Thyroid gland (tissue), 4 donors: ENCODE data around the gene OTOF. TPM values are rescaled to one million over a fixed set of nuclear protein-coding genes. Genes with fewer than 3 reads are reported as not detected.

Source experiments
- DNase-seq, 2 donors: peaks; one replicate each; pipeline ENCODE4 v3.0.0-alpha.2; 2019
- H3K27ac ChIP-seq, 3 donors: fragments of 200-600 bp; sonication (generic); 1 replicate in 2 of 3; 2 replicates in 1 of 3; pipeline ENCODE4 v1.5.1; 2016 to 2019; ENCODE audit warnings: mild to moderate bottlenecking in 1 of 3, moderate library complexity in 1 of 3
- H3K27me3 ChIP-seq: fragments of 200-600 bp; sonication (generic); one replicate; pipeline ENCODE4 v1.5.1; 2019
- H3K36me3 ChIP-seq, 2 donors: fragments of 200-600 bp; sonication (generic); one replicate each; pipeline ENCODE4 v1.5.1; 2016 to 2019
- H3K4me1 ChIP-seq, 2 donors: fragments of 200-600 bp; sonication (generic); one replicate each; pipeline ENCODE4 v1.5.1; 2017 to 2019
- H3K4me3 ChIP-seq, 3 donors: fragments of 200-600 bp; sonication (generic); replicated peaks in 1 of 3; 1 replicate in 2 of 3; 2 replicates in 1 of 3; pipeline ENCODE4 v1.5.1; 2016; ENCODE audit warnings: mild to moderate bottlenecking in 1 of 3
- H3K9me3 ChIP-seq: fragments of 200-600 bp; sonication (generic); one replicate; pipeline ENCODE4 v1.5.1; 2017
- POLR2A ChIP-seq, 2 donors: fragments of 450-650 bp; IDR thresholded peaks; one replicate each; pipeline ENCODE4 v1.6.1; 2017; ENCODE audit warnings: antibody characterized with exemption in 2 of 2, mild to moderate bottlenecking in 2 of 2, moderate library complexity in 1 of 2
- WGBS, 2 donors: methylation state at CpG; one replicate each; pipeline ENCODE4 v1.1.5; 2017; 5-methylcytosine and 5-hydroxymethylcytosine counted together
- intact Hi-C: fragments of 100-400 bp; cut with DNase I; formaldehyde crosslinking; loops from one replicate; pipeline ENCODE4 v1.15.1; 2023
- total RNA-seq, 4 donors: library from RNA; depleted of rRNA; stranded (reverse); fragments of >200 nt; gene quantifications; one replicate each; pipeline ENCODE4 v1.2.3, GENCODE V29; 2016
- TF ChIP-seq, protein P1 (sequence below), 6 experiments: fragments of 200-600 bp in 3 of 6; fragments of 450-650 bp in 3 of 6; sonication (generic) in 3 of 6; IDR thresholded peaks; one replicate each; pipeline ENCODE4 v1.5.1; 2016 to 2019; ENCODE audit warnings: antibody characterized with exemption in 6 of 6, mild to moderate bottlenecking in 2 of 6, inconsistent platforms in 1 of 6, moderate library complexity in 1 of 6

OTOF gene
- total RNA-seq, 4 donors from 2014 or later = 0.67 TPM; not detected in 3

DNA sequence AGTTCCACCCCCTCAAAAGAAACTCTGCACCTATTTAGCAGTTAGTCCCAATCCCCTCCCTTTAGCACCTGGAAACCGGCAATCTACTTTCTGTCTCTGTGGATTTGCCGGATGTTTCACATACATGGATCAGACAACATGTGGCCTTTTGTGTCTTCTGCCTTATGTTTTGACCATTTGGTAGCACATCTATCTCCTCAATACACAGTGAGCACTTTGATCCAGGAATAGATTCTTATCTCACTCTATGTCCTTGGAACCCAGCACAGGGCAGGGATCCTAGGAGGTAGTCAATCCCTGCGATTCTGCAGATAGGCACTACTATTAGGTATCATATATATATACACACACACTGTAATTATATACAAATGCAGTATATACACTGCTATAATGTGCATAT is 3.8 kb upstream of the OTOF start:
- Histone ChIP-seq H3K4me1 (peaks cover 0 to 5% of the 10 kb centered on the region in 2 donors), H3K9me3 (no peaks in the 10 kb centered on the region), H3K27ac (no peak overlapping the region), H3K4me3 (no peak overlapping the region), H3K27me3 (no peaks in the 10 kb centered on the region), H3K36me3 (no peaks in the 10 kb centered on the region)
- WGBS, 2 donors = 96 to 99% methylated on average over 3 of the region's 3 CpGs
- TF ChIP-seq, protein P1, sequence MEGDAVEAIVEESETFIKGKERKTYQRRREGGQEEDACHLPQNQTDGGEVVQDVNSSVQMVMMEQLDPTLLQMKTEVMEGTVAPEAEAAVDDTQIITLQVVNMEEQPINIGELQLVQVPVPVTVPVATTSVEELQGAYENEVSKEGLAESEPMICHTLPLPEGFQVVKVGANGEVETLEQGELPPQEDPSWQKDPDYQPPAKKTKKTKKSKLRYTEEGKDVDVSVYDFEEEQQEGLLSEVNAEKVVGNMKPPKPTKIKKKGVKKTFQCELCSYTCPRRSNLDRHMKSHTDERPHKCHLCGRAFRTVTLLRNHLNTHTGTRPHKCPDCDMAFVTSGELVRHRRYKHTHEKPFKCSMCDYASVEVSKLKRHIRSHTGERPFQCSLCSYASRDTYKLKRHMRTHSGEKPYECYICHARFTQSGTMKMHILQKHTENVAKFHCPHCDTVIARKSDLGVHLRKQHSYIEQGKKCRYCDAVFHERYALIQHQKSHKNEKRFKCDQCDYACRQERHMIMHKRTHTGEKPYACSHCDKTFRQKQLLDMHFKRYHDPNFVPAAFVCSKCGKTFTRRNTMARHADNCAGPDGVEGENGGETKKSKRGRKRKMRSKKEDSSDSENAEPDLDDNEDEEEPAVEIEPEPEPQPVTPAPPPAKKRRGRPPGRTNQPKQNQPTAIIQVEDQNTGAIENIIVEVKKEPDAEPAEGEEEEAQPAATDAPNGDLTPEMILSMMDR (IDR thresholded peaks at IDR 0.05) = no peak
- no peak for TF ChIP-seq POLR2A (IDR thresholded peaks at IDR 0.05)
- intact Hi-C loops = no loop called here
- no peak for DNase-seq

DNA sequence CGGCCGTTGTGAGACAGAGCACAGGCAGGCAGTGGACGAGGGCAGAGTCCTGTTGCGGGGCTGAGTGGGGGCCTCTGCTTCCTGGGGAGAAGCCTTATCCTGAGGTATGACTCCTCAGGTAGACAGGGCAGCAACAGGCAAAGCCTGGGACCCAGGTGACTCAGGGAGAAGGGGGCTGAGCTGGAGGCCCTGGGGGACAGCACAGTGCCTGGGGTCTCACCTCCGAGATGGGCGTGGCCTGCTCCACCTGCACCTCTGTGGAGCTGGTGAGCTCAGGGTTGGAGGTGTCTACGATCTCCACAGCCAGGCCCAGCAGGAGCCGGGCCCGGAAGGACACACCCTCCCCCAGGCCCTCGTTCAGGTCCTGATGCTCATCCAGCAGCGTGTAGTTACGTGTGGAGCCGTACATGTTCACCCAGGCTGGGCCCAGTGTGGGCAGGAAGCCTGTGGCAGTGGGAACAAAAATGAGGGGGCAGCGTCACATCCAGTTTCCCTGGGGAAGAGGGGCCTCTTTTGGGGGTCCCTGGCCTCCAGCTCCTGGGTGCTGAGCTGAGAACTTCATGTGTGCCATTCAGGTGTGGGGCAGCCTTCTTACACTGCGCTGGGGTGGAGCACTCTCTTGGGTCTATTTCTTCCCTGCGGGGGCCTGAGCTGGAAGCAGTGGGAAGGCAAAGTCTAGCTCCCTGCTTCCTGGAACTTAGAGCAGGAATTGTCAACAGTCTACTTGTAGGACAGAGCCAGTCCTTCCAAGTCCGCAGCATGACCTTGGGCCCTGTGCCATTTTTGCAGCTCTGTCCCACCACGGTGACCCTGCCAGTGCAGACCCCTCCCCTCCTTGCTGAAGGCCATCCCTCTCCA is 2.9 kb upstream of the OTOF start:
- Histone ChIP-seq H3K4me3 (no peak overlapping the region), H3K4me1 (peaks cover 0 to 5% of the 10 kb centered on the region in 2 donors), H3K27ac (no peak overlapping the region), H3K9me3 (no peaks in the 10 kb centered on the region), H3K27me3 (no peaks in the 10 kb centered on the region), H3K36me3 (no peaks in the 10 kb centered on the region)
- 78 to 85% methylated on average over 15 to 16 of the region's 18 CpGs for WGBS, 2 donors
- no peak for DNase-seq
- TF ChIP-seq, protein P1 (IDR thresholded peaks at IDR 0.05) = no peak
- TF ChIP-seq POLR2A (IDR thresholded peaks at IDR 0.05) = no peak
- intact Hi-C loops = no loop called here

DNA sequence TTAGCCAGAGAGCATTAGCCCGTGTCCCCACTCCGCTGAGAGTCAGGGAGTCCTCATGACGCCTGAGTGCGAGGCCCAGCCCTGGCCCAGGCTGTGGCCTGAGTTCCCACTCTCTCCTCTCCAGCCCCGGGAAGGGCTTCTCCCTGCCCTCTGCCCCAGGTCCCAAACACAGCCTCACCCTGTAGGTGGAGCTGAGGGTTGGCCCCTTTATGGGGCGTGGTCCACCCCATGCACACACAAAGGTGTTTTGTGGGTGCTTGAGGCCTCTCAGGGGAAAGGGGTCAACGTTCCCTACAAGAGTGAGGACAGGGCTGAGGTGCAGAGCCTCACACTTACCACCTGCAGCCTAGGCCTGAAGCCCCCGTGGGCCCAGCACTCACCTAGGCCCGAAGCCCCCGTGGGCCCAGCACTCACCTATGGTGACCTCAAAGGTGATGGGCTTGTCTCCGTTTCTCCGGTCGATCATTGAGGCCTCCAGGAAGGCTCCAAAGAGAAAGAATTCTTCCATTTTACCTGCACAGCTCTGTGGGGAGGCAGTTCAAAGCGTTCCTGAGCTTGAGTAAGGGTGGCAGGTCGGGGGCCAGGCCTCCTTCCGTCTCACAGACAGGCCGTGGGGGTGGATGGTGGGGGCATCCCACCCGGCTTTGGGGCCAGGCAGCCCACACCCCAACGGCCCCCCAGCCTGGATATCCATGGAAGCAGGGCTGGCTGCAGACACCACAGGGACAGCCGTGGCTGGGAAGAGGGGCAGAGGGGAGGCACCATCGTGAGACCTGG is 2.1 kb upstream of the OTOF start:
- Histone ChIP-seq H3K27me3 (no peaks in the 10 kb centered on the region), H3K27ac (no peak overlapping the region), H3K4me1 (peaks cover 0 to 5% of the 10 kb centered on the region in 2 donors), H3K4me3 (no peak overlapping the region), H3K36me3 (no peaks in the 10 kb centered on the region), H3K9me3 (no peaks in the 10 kb centered on the region)
- no peak for DNase-seq
- WGBS, 2 donors = 88 to 95% methylated on average over 11 to 13 of the region's 21 CpGs
- TF ChIP-seq, protein P1 (IDR thresholded peaks at IDR 0.05) = no peak
- TF ChIP-seq POLR2A (IDR thresholded peaks at IDR 0.05) = no peak
- intact Hi-C loops = no loop called here

DNA sequence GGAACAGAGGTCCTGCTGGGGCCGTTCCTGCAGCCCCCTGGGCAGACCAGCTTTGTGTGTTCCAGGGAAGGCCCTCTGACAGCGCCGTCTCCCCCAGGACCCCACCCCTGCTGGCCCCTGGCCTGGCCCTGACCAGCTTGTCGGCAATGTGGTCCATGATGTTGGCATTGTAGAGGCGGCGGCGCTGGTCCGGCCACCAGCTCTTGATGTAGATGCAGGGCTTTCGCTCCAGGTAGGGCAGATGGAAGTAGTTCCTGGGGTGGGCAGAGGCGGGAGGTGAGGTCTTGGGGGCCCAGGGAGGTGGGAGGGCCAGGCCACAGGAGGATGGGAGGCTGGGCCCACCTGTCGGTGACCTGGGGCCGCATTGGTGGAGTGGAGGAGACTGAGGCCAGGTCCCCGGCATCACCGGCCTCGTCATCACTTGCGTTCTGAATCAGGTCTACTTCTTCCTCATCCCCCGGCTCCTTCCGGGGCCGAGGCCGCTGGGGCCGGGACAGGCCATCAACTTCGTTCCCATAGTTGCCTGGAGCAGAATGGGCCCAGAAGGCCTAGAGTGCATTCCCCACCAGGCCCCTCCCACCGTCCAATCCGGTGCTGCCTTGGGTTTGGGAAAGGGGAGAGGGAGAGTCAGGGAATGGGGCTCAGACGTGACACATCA is 1.3 kb upstream of the OTOF start:
- H3K4me3 ChIP-seq = no peak overlapping the region
- H3K27ac ChIP-seq = no peak overlapping the region
- no peaks in the 10 kb centered on the region for H3K27me3 ChIP-seq
- no peaks in the 10 kb centered on the region for H3K36me3 ChIP-seq
- peaks cover 0 to 5% of the 10 kb centered on the region in 2 donors for H3K4me1 ChIP-seq
- intact Hi-C loops = no loop called here
- no peak for DNase-seq
- H3K9me3 ChIP-seq = no peaks in the 10 kb centered on the region
- 93 to 94% methylated on average over 22 to 25 of the region's 25 CpGs for WGBS, 2 donors
- TF ChIP-seq POLR2A (IDR thresholded peaks at IDR 0.05) = no peak
- TF ChIP-seq, protein P1 (IDR thresholded peaks at IDR 0.05) = no peak
